Measurements from ENCODE around the gene SIRPB1.
A peak's percentile ranks its signal among the peaks of the same experiment; 100 is the strongest.
"Not testable (repeated sequence)": the region's sequence is repeated elsewhere in the genome, so short reads cannot be mapped to it uniquely, and the experiment has no call there.

The SIRPB1 gene

GRCh38 chr20:1636621-1637020 lies 16.8 kb upstream of the SIRPB1 start:
- no peak for DNase-seq (ENCODE audit: low spot score)

GRCh38 chr20:1635291-1635979 lies 15.6 kb upstream of the SIRPB1 start:
- DNase-seq (ENCODE audit: low spot score), result no peak

- no peak for DNase-seq (ENCODE audit: low spot score)
Observed at GRCh38 chr20:1633535-1633934, 13.7 kb upstream of the SIRPB1 start.

- DNase-seq (ENCODE audit: low spot score), result no peak
Observed at GRCh38 chr20:1632178-1632577, 12.4 kb upstream of the SIRPB1 start.

GRCh38 chr20:1631309-1632151 lies 11.7 kb upstream of the SIRPB1 start:
- DNase-seq (ENCODE audit: low spot score), result no peak

- no peak for DNase-seq (ENCODE audit: low spot score)
Observed at GRCh38 chr20:1630186-1630585, 10.4 kb upstream of the SIRPB1 start.

- no peak for DNase-seq (ENCODE audit: low spot score)
Observed at GRCh38 chr20:1629321-1629720, 9.5 kb upstream of the SIRPB1 start.

- no peak for DNase-seq (ENCODE audit: low spot score)
Observed at GRCh38 chr20:1628621-1629020, 8.8 kb upstream of the SIRPB1 start.

- no peak for DNase-seq (ENCODE audit: low spot score)
Observed at GRCh38 chr20:1627200-1627550, 7.4 kb upstream of the SIRPB1 start.

GRCh38 chr20:1626528-1627199 lies 6.9 kb upstream of the SIRPB1 start:
- no peak for DNase-seq (ENCODE audit: low spot score)

GRCh38 chr20:1625083-1625690 lies 5.4 kb upstream of the SIRPB1 start:
- no peak for DNase-seq (ENCODE audit: low spot score)

- DNase-seq (ENCODE audit: low spot score), result peak; percentile 6
Observed at GRCh38 chr20:1623501-1624205, 3.8 kb upstream of the SIRPB1 start.

GRCh38 chr20:1622450-1622849 lies 2.6 kb upstream of the SIRPB1 start:
- DNase-seq (ENCODE audit: low spot score), result no peak

- no peak for DNase-seq (ENCODE audit: low spot score)
Observed at GRCh38 chr20:1621316-1621715, 1.5 kb upstream of the SIRPB1 start.

GRCh38 chr20:1618954-1619540 lies 762 bp downstream of the SIRPB1 start:
- no peak for DNase-seq (ENCODE audit: low spot score)

GRCh38 chr20:1618479-1618878 lies 1.3 kb downstream of the SIRPB1 start:
- no peak for DNase-seq (ENCODE audit: low spot score)

GRCh38 chr20:1616858-1617434 lies 2.9 kb downstream of the SIRPB1 start:
- DNase-seq (ENCODE audit: low spot score), result no peak

GRCh38 chr20:1610404-1610803 lies 9.4 kb downstream of the SIRPB1 start:
- not testable (repeated sequence) for DNase-seq (ENCODE audit: low spot score)

- DNase-seq (ENCODE audit: low spot score), result not testable (repeated sequence)
Observed at GRCh38 chr20:1608678-1609347, 11.0 kb downstream of the SIRPB1 start.

GRCh38 chr20:1600736-1601135 lies 19.1 kb downstream of the SIRPB1 start:
- no peak for DNase-seq (ENCODE audit: low spot score)

- no peak for DNase-seq (ENCODE audit: low spot score)
Observed at GRCh38 chr20:1595333-1595732, 24.5 kb downstream of the SIRPB1 start.
